NCI-H2227 treated with DMSO at 0.1 percent for 48 hours (cell line): Measurements from ENCODE around the gene NALCN.

Experiments
- DNase-seq: peaks from one replicate; lab custom pipeline; 2025; lab: John Stamatoyannopoulos, UW

NALCN gene

GRCh38 chr13:101204270-101205020, 211.9 kb downstream of the NALCN start:
- no peak for DNase-seq

DNA sequence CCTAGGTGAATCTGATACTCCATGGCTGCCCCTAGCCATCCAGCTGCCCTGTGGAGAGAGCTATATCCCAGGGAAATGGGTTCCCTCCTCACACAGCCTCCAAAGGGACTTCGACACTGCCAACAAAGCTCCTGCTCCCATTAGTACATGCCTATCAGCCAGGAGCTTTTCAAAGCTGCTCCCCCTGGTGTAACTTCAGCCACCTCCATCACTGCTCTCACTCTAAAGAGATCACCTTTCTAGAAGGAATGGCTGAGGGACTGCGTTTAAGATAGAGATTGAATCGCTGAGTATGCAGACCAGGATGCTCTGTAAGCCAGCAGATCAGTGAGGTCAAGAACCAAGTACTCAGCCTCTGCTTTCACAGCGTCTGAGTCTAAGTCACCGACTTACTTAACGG, 213.7 kb downstream of the NALCN start:
- peak; percentile 18 for DNase-seq

DNA sequence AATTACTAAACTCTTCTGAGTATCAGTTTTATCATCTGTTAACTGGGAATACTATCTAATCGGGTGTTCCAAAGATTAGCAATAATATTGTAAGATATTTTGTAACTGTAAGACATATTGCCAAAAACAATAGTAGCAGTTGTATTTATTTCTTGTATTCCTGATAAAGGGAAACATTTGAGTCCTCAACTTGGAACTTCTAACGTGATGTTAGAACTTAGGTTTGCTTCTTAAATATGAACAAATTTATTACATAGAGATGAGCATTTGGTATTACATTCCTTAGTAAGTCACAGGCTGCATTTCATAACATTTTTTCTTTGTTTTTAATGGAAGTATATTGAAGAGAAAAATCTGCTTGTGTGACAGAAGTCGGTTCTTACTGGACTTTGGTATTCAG, 225.3 kb downstream of the NALCN start:
- DNase-seq, result no peak

GRCh38 chr13:101190337-101190736, 226.0 kb downstream of the NALCN start:
- DNase-seq, result no peak

DNA sequence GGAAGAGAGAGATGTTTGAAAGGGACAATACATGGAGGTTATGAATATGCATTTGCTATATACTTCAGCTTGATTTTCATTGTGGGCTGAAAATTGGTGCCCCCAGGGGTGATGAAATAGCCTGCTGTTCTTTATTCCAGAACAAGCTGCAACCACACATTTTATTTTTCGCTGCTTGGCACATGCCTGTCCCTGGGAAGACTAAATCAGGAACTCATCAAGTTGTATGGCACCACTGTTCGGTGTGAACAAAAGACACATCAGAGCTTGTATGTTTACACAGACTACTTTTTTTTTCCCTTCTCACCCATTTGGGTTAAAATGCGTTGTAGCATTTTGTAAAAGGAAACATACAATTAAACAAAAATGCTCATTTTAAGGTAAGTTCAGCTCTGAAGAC, 230.7 kb downstream of the NALCN start:
- DNase-seq, result no peak

DNA sequence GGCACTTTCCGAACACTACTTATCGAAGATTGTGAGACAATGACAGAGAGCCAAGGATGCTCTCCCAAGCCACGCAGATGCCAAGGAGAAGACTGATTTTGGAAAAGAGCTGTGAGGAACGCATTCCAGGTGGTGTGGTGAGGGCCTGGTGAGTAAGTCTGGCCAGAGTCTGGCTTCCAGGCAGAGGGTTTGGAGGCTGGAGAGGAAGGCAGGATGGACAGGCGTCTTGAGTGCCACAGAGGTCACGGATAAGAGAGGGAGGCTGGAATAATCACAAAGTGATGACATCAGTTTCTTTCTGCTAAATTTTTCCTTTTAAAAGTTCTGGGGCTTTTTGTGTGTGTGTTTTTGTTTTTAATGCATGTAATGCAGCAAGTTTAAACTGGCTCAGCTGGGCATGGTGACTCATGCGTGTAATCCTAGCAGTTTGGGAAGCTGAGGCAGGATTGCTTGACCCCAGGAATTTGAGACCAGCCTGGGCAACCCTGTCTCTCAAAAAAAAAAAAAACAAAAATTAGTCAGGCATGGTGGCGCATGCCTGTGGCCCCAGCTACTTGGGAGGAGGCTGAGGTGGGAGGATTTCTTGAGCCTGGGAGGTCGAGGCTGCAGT, 235.1 kb downstream of the NALCN start:
- no peak for DNase-seq

- DNase-seq, result no peak
These were observed 237.3 kb downstream of the NALCN start for GRCh38 chr13:101179021-101179420.

DNA sequence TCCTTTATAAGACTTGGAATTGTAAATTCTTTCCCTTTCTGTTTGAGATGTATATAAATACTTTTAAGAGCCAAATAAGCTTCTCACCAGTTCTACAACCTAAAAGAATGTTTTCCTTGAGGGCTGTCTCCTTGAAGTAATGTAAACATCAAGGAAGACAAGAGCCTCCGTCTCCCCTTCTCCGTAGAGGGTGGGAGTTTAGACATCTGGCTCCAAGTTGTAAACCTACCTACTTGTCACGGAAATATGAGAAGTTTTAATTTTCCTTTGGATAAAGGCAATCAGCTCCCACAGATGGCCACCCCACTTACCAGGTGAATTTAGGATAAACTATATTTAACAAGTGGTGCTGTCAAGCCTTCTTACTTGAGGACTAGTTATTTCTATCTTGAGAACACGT, 237.9 kb downstream of the NALCN start:
- no peak for DNase-seq

- DNase-seq, result no peak
These were observed 246.0 kb downstream of the NALCN start for GRCh38 chr13:101170306-101170705.

GRCh38 chr13:101157261-101157660, 259.0 kb downstream of the NALCN start:
- no peak for DNase-seq

- DNase-seq, result no peak
These were observed 260.4 kb downstream of the NALCN start for GRCh38 chr13:101155920-101156319.

DNA sequence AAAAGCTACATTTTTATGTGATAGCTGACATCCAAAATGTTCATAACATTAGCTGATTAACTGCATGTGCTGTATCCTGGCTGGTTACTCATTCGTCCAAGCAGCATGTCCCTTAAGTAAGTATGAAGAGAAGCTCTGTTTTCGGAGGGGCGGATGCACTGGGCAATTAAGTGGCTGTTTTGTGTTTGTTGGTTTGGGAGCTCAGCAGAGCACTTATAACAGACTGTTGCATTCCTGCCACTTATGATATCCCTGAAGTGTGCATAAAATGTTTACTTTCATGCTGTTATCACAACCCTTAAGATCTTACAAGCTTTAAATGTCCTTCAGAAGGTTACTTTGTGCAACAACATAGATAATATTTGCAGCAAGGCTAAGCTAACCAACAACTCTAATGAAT, 264.1 kb downstream of the NALCN start:
- no peak for DNase-seq

DNA sequence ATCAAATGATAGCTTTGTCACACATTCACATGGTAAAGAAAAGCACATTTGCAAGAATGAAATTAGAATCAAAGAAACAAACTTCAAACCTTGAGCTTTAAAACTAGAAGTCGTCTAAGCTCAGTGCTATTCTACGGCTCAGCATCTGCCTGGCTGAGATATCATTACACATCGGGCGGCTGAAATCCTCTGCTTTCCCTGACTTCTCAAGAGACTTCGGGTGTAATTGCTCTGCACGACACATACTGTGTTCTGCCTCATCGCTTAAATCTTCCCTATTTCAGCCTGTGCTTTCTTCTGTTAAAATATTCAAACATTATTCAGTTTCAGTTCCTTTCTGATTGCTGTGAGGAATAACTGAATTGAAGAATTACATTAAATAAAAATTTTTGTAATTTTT, 265.3 kb downstream of the NALCN start:
- DNase-seq, result peak; percentile 22

GRCh38 chr13:101149735-101150384, 266.4 kb downstream of the NALCN start:
- DNase-seq, result peak; percentile 27

GRCh38 chr13:101146101-101146898, 270.0 kb downstream of the NALCN start:
- DNase-seq, result no peak

GRCh38 chr13:101144808-101145419, 271.4 kb downstream of the NALCN start:
- DNase-seq, result peak; percentile 35

DNA sequence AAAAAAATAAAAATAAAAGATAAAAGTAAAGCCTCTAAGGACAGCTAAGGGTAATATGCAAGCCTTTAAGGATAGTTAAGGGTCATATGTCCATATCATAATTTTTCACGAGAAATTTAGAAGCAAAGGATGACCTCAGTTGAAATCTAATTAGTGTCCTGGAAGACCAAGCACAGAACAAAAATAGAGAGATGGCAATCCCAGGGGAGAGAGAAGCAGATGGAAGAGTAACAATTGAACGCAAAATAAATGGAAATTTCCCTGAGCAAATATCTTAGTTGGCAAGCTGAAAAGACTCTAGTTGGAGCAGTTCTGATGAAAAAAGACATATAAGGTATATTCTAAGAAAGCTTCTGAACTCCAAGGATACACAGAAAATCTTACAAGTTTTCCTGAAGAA, 275.4 kb downstream of the NALCN start:
- no peak for DNase-seq

DNA sequence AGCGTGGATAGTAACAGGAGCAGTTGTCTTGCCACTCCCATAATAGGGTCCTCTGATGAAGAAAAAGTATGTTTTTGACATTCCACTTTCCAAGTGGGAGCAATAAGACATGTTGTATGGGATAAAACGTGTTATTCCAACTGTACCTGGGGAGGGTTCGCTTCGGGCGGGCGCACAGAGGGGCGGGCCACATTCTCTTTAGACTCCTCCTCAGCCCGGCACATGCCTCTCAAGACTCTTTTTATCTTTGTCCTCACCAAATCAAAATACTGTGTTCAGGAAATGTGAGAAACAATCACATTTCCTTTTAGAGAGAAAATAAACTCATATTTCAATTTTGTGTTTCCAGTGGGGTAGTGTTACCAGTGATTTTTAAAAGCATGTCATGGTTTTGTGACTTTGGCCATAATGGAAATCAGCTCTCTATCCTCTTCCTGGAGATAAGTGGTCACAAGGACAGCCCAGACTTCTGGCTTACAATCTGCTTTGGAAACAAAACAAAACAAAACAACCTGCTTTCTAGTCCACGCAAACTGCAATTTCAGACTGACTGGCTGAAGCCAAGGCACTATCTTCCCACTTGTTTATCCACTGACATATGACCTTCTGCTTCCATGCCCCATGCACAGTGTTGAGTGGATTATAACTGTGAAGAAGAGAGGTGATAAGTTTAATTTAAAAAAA, 276.1 kb downstream of the NALCN start:
- DNase-seq, result no peak

DNA sequence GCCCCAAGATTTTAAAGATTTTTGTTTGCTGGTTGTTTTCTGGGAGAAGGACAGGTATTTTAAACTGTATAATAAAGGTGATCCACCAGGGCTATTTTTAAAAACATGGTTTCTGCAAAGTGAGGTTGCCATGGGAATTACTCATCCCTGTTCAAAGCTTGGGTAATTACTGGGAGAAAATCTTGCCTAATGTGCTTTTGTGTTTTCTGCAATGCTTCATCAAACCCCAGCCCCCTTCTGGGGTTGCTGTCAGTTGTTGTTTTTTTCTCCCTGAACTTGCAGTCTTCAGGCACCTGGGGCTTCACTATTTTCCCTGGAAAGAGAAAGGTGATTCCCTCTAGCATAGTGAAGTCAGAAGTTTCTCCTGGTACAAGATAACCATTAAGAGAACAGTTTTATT, 277.2 kb downstream of the NALCN start:
- DNase-seq, result peak; percentile 39

GRCh38 chr13:101127741-101128353, 288.5 kb downstream of the NALCN start:
- DNase-seq, result peak; percentile 47

GRCh38 chr13:101123028-101123427, 293.3 kb downstream of the NALCN start:
- DNase-seq, result no peak
